Activated CD8-positive, alpha-beta memory T cell treated with anti-CD3 and anti-CD28 coated beads, Interleukin-2, amount 50 U/mL, for 4 hours (primary cell): ENCODE measurements around the gene PLTP.
"Not testable (repeated sequence)": the region's sequence is repeated elsewhere in the genome, so short reads cannot be mapped to it uniquely, and the experiment has no call there.

Experiments used
- DNase-seq: peaks from one replicate; pipeline ENCODE4 v3.0.0-alpha.2; 2020

PLTP gene

DNA sequence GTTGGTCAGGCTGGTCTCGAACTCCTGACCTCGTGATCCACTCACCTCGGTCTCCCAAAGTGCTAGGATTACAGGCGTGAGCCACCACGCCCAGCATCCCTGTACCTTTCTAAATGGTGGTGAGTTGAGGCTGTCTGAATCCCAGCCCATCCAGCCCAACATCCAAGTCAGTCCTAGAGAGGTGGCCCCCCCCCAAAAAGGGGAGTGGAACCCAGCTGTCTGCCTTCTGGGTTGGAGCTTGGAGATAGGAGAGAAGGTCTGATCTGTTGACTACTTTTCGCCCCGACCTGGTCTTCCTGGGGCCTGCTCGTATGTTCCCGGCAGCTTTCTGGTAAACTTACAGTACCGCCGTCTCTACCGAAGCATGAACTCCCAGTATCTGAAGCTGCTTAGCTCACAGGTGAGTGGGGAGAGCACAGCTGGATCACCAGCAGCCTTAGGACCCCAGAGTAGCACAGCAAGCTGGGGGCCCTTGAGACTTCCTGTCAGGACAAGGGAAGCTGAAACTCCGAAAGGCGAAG lies 15.3 kb downstream of the PLTP start:
- DNase-seq, result no peak

DNA sequence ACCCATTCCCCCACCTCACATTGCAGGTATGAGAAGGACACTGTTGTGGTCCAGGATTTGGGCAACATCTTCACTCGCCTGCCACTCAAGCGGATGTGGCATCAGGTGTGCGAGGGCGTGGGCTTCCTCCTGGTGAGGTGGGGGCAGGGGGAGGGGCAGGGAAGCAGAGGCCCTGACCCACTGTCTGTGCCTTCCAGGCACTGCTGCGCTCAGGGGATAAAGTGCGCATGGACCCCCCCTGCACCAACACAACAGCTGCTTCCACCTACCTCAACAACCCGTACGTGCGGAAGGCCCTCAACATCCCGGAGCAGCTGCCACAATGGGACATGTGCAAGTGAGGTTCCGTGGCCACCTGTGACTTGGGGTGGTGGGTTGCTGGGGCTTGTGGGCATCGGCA lies 17.2 kb downstream of the PLTP start:
- no peak for DNase-seq

DNA sequence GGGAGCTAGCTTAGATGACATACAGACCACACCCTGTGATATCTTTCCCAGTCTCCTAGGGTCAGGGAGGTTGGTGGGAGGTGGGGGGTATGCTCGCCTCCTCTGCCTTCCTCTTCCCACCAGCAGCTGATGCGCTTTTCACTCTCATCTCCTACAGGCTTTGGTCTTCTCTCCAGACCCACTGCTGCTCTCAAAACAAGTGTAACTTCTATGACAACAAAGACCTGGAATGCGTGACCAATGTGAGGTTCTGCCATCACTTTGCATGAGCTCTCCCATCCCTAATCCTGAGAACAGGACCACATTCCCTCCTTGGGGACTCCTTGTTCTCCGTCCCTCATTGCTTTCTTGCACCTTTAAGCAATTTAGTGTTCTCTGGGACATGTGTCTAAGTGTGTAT lies 18.1 kb downstream of the PLTP start:
- no peak for DNase-seq

DNA sequence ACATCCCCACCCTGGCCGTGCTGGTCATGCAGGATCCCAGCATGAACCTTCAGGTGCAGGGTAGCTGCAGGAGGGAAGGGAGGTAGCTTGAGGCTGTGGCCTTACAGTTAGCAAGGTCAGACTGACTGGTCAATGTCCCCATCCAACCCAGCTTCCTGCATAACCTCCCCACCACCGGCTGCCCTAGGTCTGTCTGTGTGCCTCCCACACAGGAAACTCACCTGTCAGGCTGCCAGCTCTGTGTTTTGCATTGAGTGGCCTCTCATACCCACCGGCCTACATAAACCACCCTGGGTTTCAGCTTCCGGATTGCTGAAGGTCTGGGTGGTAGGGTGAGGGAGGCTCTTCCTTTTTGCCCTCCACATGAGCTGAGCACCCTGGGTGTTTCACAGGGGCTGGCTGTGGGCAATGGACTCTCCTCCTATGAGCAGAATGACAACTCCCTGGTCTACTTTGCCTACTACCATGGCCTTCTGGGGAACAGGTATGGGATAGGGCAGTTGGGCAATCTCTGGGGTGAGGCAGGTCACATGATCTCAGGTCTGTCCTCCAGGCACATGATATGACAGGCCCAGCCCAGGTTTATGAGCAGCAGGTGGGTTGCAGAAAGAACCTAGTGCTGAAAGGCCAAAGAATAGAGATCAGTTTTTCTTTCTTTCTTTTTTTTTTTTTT lies 19.0 kb downstream of the PLTP start:
- no peak for DNase-seq

DNA sequence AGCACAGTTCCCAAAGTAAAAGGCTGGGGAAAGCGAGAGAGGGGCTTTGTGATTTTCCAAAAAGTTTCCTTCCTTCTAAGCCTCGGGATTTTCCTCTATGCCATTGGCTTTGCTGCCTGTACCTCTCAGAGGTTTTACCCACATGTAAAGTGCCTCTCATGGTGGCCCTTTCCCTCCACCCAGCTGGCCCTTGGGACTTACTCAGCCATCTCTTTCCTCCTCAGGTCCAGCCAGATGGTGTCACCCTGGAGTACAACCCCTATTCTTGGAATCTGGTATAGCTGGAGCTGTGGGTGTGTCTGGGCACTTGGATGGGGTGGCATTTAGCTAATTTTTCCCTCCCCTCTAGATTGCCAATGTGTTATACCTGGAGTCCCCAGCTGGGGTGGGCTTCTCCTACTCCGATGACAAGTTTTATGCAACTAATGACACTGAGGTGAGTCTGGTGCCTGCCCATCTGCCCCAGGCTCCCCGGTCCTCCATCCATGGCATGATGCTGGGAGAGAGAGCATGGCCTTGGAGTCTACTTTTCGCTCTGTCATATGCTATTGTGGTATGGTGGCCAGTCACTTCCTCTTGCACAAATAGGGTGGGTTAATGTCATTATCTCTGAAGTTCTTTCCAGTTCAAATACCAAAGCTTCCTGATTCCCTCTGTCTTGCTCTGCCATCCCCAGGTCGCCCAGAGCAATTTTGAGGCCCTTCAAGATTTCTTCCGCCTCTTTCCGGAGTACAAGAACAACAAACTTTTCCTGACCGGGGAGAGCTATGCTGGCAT lies 19.7 kb downstream of the PLTP start:
- DNase-seq, result no peak

DNA sequence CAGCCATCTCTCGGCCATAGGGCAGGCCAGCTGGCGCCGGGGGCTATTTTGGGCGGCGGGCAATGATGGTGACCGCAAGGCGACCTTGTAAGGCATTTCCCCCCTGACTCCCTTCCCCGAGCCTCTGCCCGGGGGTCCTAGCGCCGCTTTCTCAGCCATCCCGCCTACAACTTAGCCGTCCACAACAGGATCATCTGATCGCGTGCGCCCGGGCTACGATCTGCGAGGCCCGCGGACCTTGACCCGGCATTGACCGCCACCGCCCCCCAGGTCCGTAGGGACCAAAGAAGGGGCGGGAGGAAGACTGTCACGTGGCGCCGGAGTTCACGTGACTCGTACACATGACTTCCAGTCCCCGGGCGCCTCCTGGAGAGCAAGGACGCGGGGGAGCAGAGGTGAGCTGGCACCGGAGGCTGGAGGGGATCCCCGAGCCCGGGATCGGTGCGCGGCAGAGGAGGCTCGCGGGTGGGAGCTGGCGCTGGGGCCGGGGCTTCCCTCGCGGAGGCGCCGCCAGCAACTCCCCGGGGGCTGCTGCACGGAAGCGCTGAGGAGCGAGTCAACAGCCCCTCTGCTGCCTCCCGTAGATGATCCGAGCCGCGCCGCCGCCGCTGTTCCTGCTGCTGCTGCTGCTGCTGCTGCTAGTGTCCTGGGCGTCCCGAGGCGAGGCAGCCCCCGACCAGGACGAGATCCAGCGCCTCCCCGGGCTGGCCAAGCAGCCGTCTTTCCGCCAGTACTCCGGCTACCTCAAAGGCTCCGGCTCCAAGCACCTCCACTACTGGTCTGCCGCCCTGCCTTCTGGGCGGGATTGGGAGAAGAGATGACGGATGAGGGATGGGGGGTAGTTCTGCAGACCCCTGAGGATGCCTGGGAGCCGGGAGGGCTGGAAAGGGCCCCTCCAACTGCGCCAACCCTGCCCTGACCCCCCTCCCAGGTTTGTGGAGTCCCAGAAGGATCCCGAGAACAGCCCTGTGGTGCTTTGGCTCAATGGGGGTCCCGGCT lies 20.7 kb downstream of the PLTP start, which contains the start of the genes CTSA and NEURL2:
TSS of gene CTSA (plus strand) at position 351 of the 999 bp plus-strand sequence. CDS start at position 585, 234 bp downstream.
TSS of gene NEURL2 (minus strand) at position 224 of the 999 bp plus-strand sequence. CDS start at position 7, 217 bp downstream.
- peak; percentile 84 for DNase-seq

- DNase-seq, result peak; percentile 54
These were observed 21.6 kb downstream of the PLTP start for GRCh38 chr20:45890077-45890984.

GRCh38 chr20:45888681-45889080 lies 23.3 kb downstream of the PLTP start:
- no peak for DNase-seq

DNA sequence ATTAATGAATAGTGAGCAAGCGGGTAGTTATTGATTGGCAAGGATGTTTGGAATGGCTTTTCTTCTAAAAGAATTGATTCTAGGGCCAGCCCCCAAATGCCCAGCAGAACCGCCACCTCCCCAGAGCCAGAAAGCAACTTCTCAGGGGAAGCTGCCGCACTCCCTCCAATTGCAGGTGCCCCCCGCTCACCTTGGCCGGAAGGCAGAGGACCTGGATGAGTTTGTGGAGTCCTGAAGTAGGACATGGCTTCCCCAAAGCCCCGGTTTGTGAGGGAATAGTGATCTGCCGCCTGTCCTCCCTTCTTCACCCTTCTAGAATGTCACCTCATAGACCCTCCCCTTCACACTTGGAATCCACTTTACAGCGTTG lies 24.6 kb downstream of the PLTP start, which contains the start of gene SPATA25:
TSS of gene SPATA25 (minus strand) at position 277 of the 370 bp plus-strand sequence. CDS start at position 245, 32 bp downstream.
- DNase-seq, result no peak

DNA sequence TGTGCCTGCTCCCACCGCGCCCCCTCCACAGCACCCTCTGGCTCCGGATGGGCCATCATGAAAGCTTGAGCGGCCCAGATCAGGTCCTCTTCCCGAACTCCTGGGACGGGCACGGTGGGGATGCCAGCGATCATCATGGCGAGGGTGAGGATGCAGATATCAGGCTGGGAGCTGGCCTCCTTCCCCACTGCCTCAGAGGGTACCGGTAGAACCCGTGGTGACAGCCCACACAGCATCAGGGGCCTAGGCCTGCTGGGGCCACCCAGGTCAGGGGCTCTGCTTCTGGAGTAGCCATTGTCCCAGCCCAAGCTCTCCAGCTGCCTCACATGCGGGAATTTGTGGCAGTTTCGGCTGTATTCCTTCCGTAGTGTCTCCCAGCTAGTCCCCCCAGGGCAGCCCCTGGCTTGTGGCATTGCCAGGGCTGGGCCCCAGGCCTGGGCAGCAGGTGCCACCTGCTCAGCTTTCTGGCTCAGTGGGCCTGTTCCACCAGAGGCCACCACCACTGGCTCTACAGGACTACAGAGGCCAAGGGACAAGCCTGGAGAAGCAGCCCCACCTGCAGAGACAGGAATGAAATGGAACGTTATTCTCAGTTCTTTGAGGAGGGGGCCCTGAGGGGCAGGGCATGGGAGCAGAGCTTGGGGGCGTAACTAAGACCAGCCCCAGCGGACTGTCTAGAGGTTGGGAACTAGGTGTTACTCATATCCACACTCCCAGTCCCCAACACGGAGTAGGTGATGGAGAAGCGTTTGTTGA lies 25.2 kb downstream of the PLTP start:
- DNase-seq, result no peak

GRCh38 chr20:45883100-45883469 lies 28.9 kb downstream of the PLTP start:
- no peak for DNase-seq

GRCh38 chr20:45882469-45883099 lies 29.4 kb downstream of the PLTP start:
- DNase-seq, result no peak

DNA sequence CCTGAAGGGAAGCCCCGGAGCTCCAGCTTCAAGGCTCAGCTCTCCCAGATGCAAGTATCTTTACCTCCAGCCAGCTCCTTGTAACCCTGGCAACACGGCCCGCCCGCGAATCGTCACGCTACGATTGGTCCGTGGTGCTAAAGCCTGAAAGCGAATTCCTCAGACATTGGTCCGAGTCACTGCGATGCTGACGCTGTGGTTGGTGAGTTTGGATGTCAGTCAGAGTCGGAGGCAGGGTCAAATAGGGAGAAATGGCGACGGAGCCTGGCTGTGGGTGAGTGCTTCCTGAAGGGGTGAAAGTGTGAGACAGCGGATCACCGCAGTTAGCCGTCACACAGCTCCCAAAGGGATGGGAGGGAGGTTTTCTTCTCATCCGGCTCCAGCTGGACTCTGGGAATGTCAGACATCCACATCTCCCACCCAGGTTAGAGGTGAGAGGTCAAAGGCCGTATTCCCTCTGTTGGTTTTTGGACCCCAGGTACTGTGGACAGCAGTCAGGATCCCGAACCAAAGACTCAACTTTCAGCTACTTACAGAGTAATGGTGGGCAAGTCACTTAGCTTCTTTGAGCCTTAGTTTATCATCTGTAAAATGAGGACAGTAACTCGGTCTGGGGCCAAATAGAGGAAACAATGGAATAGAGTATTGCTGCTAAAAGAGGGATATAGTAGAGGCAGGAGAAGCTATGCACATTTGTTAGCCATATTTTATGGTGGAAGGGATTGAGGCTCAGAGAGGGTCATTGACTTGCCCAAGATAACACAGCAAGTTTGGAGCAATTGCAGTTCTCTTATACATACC lies 30.8 kb downstream of the PLTP start, which contains the start of gene ZSWIM1:
TSS of gene ZSWIM1 (plus strand) at position 240 of the 801 bp plus-strand sequence. CDS start 1,366 bp downstream, outside the sequence.
- peak; percentile 99 for DNase-seq

DNA sequence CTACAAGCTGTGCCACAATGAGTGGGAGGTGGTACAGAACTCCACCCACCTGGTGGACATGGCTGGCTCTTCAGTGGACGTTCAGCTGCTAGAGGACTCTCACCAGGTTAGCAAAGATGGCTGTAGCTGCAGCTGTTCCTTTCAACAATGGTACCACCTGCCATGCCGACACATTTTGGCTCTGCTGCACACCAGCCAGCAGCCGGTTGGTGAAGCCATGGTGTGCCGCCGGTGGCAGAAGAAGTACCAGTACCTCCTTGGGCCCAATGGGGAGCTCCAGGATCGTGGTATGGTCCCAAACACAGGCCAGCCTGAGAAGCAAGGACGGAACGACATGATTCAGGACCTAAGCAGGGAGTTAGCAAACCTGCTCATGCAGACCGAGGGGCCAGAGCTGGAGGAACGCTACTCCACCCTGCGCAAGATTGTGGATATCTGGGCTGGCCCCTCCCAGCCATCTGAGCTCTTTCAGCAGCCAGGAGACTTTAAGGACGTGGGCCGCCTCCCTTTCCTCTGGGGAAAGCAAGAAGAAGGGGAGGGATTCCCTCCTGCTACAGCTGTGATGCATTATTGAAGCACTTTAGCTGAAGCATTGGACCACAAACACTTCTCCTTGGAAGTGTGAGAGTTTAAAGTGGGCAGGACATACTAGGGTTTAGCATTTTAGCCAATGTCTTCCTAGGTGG lies 33.7 kb downstream of the PLTP start:
- no peak for DNase-seq

GRCh38 chr20:45874576-45874975 lies 37.4 kb downstream of the PLTP start:
- DNase-seq, result no peak

- DNase-seq, result not testable (repeated sequence)
These were observed 37.9 kb downstream of the PLTP start for GRCh38 chr20:45874104-45874481.

- DNase-seq, result no peak
These were observed 38.4 kb downstream of the PLTP start for GRCh38 chr20:45873409-45874103.

GRCh38 chr20:45872626-45873025 lies 39.3 kb downstream of the PLTP start:
- DNase-seq, result no peak
